Body of pancreas (tissue), 4 donors: Measurements from ENCODE around the gene ABL2. TPM values are rescaled to one million over a fixed set of nuclear protein-coding genes. Genes with fewer than 3 reads are reported as not detected.
A peak's percentile ranks its signal among the peaks of the same experiment; 100 is the strongest.
"Not testable (repeated sequence)": the region's sequence is repeated elsewhere in the genome, so short reads cannot be mapped to it uniquely, and the experiment has no call there.

Experiments used
- ATAC-seq: fragments of 150-250 bp; one replicate; pipeline ENCODE4 v1.9.1; 2016
- DNase-seq, 4 donors: peaks; one replicate each; pipeline ENCODE4 v3.0.0-alpha.2; 2019
- H3K27ac ChIP-seq, 4 donors: fragments of 200-600 bp; sonication (generic); 1 replicate in 3 of 4; 2 replicates in 1 of 4; pipeline versions ENCODE4 v1.5.1 to v1.6.1; 2016 to 2019; ENCODE audit warnings: mild to moderate bottlenecking in 1 of 4, mixed read lengths in 1 of 4, moderate library complexity in 1 of 4
- H3K27me3 ChIP-seq, 2 donors: fragments of 200-600 bp; sonication (generic); one replicate each; pipeline ENCODE4 v1.6.0; 2016; ENCODE audit warnings: mild to moderate bottlenecking in 1 of 2
- H3K36me3 ChIP-seq, 2 donors: fragments of 200-600 bp; sonication (generic); replicated peaks in 1 of 2; 2 replicates each; pipeline ENCODE4 v1.5.1; 2016; ENCODE audit warnings: low read depth in 2 of 2; ENCODE audit not compliant: insufficient read depth in 1 of 2
- H3K4me1 ChIP-seq: fragments of 200-600 bp; sonication (generic); one replicate; pipeline ENCODE4 v1.6.0; 2016
- H3K4me3 ChIP-seq, 2 donors: fragments of 200-600 bp; sonication (generic); 1 replicate in 1 of 2; 2 replicates in 1 of 2; pipeline ENCODE4 v1.5.1; 2016 to 2019
- H3K9me3 ChIP-seq, 3 donors: fragments of 200-600 bp; sonication (generic); 1 replicate in 2 of 3; 2 replicates in 1 of 3; pipeline ENCODE4 v1.5.1; 2016
- POLR2A ChIP-seq, 3 donors: fragments of 450-650 bp; IDR thresholded peaks; one replicate each; pipeline ENCODE4 v1.6.1; 2016; ENCODE audit warnings: antibody characterized with exemption in 3 of 3, mild to moderate bottlenecking in 2 of 3
- WGBS, 2 donors: methylation state at CpG; one replicate each; pipeline ENCODE4 v1.1.5; 2017; 5-methylcytosine and 5-hydroxymethylcytosine counted together
- intact Hi-C: fragments of 100-400 bp; cut with DNase I; formaldehyde crosslinking; loops from one replicate; pipeline ENCODE4 v1.15.1; 2023
- total RNA-seq, 2 donors: library from RNA; depleted of rRNA; stranded (reverse); fragments of >200 nt; gene quantifications; one replicate each; pipeline ENCODE4 v1.1.0, GENCODE V29; 2016
- TF ChIP-seq, protein P1 (sequence below), 7 experiments: fragments of 450-650 bp in 4 of 7; fragments of 200-600 bp in 3 of 7; sonication (generic) in 3 of 7; IDR thresholded peaks; one replicate each; pipeline ENCODE4 v1.5.1; 2016 to 2019; ENCODE audit warnings: antibody characterized with exemption in 7 of 7

ABL2 gene
- total RNA-seq, 2 donors from 2014 or later = 10.1 to 12.5 TPM

GRCh38 chr1:179137617-179138255 lies 91.7 kb downstream of the ABL2 start:
- Histone ChIP-seq H3K27ac (peak overlapping the region in 1 of 4 donors; percentile 12), H3K9me3 (no peaks in the 10 kb centered on the region), H3K27me3 (no peaks in the 10 kb centered on the region), H3K4me3 (no peak overlapping the region), H3K4me1 (peaks cover 10% of the 10 kb centered on the region), H3K36me3 (no peaks in the 10 kb centered on the region)
- WGBS, 2 donors = 62 to 63% methylated on average over 4 to 5 of the region's 5 CpGs
- ATAC-seq = peak; percentile 45
- DNase-seq = peak in 1 of 4 donors; percentile 15
- intact Hi-C loops = no loop called here
- TF ChIP-seq, protein P1, sequence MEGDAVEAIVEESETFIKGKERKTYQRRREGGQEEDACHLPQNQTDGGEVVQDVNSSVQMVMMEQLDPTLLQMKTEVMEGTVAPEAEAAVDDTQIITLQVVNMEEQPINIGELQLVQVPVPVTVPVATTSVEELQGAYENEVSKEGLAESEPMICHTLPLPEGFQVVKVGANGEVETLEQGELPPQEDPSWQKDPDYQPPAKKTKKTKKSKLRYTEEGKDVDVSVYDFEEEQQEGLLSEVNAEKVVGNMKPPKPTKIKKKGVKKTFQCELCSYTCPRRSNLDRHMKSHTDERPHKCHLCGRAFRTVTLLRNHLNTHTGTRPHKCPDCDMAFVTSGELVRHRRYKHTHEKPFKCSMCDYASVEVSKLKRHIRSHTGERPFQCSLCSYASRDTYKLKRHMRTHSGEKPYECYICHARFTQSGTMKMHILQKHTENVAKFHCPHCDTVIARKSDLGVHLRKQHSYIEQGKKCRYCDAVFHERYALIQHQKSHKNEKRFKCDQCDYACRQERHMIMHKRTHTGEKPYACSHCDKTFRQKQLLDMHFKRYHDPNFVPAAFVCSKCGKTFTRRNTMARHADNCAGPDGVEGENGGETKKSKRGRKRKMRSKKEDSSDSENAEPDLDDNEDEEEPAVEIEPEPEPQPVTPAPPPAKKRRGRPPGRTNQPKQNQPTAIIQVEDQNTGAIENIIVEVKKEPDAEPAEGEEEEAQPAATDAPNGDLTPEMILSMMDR (IDR thresholded peaks at IDR 0.05) = no peak
- TF ChIP-seq POLR2A (IDR thresholded peaks at IDR 0.05) = no peak

- H3K27me3 ChIP-seq, H3K27ac ChIP-seq, H3K4me3 ChIP-seq, H3K9me3 ChIP-seq, ATAC-seq, H3K36me3 ChIP-seq, intact Hi-C loops, DNase-seq: not testable (repeated sequence)
- H3K4me1 ChIP-seq = peaks cover 10% of the 10 kb centered on the region
- WGBS, 2 donors = 43% methylated on average over 1 of the region's 28 CpGs; no CpG with 5 or more reads in 1 of the 2 donors
Observed at GRCh38 chr1:179135707-179136106, 93.8 kb downstream of the ABL2 start.

DNA sequence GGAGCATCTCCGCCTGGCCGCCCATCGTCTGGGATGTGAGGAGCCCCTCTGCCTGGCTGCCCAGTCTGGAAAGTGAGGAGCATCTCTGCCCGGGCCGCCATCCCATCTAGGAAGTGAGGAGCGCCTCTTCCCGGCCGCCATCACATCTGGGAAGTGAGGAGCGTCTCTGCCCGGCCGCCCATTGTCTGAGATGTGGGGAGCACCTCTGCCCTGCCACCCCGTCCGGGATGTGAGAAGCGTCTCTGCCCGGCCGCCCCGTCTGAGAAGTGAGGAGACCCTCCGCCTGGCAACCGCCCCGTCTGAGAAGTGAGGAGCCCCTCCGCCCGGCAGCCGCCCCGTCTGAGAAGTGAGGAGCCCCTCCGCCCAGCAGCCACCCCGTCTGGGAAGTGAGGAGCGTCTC lies 94.3 kb downstream of the ABL2 start:
- intact Hi-C loops, H3K4me3 ChIP-seq, H3K27me3 ChIP-seq, H3K36me3 ChIP-seq, H3K9me3 ChIP-seq, H3K27ac ChIP-seq, DNase-seq, ATAC-seq: not testable (repeated sequence)
- H3K4me1 ChIP-seq = peaks cover 11% of the 10 kb centered on the region
- 97 to 100% methylated on average over 6 to 13 of the region's 27 CpGs for WGBS, 2 donors

DNA sequence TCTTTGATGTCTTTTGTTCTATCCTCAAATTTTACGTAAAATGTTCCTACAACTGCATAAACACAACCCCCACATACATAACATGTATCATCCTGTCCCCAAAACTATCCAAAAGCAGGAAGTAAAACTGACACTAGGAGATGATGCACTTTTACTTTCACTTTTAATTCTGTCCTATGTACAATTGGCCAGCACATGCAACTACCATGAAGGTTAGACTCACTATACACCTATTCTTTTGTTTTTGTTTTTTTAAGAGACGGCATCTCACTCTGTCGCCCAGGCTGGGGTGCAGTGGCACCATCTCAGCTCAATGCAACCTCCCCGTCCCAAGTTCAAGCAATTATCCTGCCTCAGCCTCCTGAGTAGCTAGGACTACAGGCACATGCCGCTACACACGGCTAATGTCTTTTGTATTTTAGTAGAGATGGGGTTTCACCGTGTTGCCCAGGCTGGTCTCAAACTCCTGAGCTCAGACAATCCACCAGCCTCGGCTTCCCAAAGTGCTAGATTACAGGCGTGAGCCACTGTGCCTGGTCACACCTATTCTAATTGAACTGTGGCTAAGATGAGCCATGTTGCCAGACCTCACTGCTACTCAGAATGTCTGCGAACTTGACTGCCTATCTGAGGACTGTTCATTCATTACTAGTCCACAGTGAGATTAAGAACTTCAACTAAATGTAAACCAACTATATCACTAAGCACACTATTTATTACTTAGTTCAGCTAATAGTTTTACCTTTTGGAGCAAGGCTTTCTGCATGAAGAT lies 99.6 kb downstream of the ABL2 start:
- no peaks in the 10 kb centered on the region for H3K27me3 ChIP-seq
- TF ChIP-seq POLR2A (IDR thresholded peaks at IDR 0.05) = no peak
- TF ChIP-seq, protein P1 (IDR thresholded peaks at IDR 0.05) = no peak
- intact Hi-C loops = no loop called here
- no peak overlapping the region for H3K4me3 ChIP-seq
- peaks cover 14% of the 10 kb centered on the region for H3K4me1 ChIP-seq
- no peaks in the 10 kb centered on the region for H3K9me3 ChIP-seq
- 76 to 88% methylated on average over 10 of the region's 10 CpGs for WGBS, 2 donors
- DNase-seq (no peak), ATAC-seq (peak; percentile 52)
- no peaks in the 10 kb centered on the region for H3K36me3 ChIP-seq
- peak overlapping the region in 2 of 4 donors; percentile 28 to 64 for H3K27ac ChIP-seq

DNA sequence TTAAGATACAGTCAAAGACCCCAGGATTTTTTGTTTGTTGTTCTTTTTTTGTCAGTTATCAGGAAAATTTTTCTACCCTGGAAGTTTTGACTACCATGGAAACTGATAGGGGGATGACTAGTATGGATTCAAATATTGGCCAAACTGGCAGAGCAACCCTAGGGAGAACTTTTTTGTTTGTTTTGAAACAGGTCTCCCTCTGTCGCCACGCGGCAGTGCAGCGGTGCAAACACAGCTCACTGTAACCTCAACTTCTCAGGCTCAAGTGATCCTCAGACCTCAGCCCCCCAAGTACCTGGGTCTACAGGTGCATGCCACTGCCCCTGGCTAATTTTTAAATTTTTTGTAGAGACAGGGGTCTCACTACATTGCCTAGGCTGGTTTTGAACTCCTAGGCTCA lies 101.0 kb downstream of the ABL2 start:
- TF ChIP-seq, protein P1 (IDR thresholded peaks at IDR 0.05) = peak in 1 of 7 experiments; percentile 11
- no peak for TF ChIP-seq POLR2A (IDR thresholded peaks at IDR 0.05)
- no peaks in the 10 kb centered on the region for H3K36me3 ChIP-seq
- H3K27ac ChIP-seq = peak overlapping the region in 2 of 4 donors; percentile 52 to 64
- H3K4me3 ChIP-seq = no peak overlapping the region
- H3K4me1 ChIP-seq = peaks cover 14% of the 10 kb centered on the region
- no peaks in the 10 kb centered on the region for H3K27me3 ChIP-seq
- ATAC-seq (no peak), DNase-seq (peak; percentile 10 to 44 (median 24))
- intact Hi-C loops = no loop called here
- WGBS, 2 donors = 6 to 29% methylated on average over 4 of the region's 4 CpGs
- no peaks in the 10 kb centered on the region for H3K9me3 ChIP-seq
